Heart left ventricle (tissue), 13 donors: ENCODE measurements around the gene CUBN.

Experiments used
- CTCF ChIP-seq, 12 donors: fragments of 200-600 bp; sonication (generic) in 4 of 12; IDR thresholded peaks; one replicate each; pipeline versions ENCODE4 v1.5.0 to v1.8.0; 2018 to 2022; ENCODE audit warnings: antibody characterized with exemption in 12 of 12, mild to moderate bottlenecking in 5 of 12
- POLR2A ChIP-seq, 2 donors: fragments of 450-650 bp; IDR thresholded peaks; one replicate each; pipeline ENCODE4 v1.6.1; 2017; ENCODE audit warnings: antibody characterized with exemption in 2 of 2, mild to moderate bottlenecking in 2 of 2, moderate library complexity in 2 of 2
- donor health status: ischemic (EF 13 %, LVEDD 7.1; RV severe dilation, severe dysfunction).
- donor health status: DM: no; HTN: yes; CAD: no.
- donor health status: DM: no; HTN: no; CAD: no.
- donor health status: ischemic (EF 25% LVEDD 6.9; RV normal size, moderate dysfunction).
- donor health status: ischemic (EF 25% LVEDD 5.7; RV mildly dilated, moderate dysfunction).
- donor health status: ischemic (EF 35%, LVEDD 5.7; RV mildly dilated, moderate dysfunction).
- donor health status: nonischemic (EF 11% LVEDD 7.7; RV severe dilation, severe dysfunction).
- donor health status: DM: yes; HTN: yes; CAD: no.
- donor health status: PGD.
- donor health status: ischemic (EF 29% LVEDD 5.4; RV normal size, mild dysfunction).
- donor health status: nonischemic (EF 23%, LVEDD 6.1; RV moderate dilation, normal function).

- no peak for TF ChIP-seq CTCF (IDR thresholded peaks at IDR 0.05)
- TF ChIP-seq POLR2A (IDR thresholded peaks at IDR 0.05): no peak
These were observed 263.8 kb downstream of the CUBN start for GRCh38 chr10:16865766-16866165.
